ENCODE results near the gene SERGEF.

GRCh38 chr11:17751558-17751957, 261.3 kb downstream of the SERGEF start:
- TF ChIP-seq, protein P1, sequence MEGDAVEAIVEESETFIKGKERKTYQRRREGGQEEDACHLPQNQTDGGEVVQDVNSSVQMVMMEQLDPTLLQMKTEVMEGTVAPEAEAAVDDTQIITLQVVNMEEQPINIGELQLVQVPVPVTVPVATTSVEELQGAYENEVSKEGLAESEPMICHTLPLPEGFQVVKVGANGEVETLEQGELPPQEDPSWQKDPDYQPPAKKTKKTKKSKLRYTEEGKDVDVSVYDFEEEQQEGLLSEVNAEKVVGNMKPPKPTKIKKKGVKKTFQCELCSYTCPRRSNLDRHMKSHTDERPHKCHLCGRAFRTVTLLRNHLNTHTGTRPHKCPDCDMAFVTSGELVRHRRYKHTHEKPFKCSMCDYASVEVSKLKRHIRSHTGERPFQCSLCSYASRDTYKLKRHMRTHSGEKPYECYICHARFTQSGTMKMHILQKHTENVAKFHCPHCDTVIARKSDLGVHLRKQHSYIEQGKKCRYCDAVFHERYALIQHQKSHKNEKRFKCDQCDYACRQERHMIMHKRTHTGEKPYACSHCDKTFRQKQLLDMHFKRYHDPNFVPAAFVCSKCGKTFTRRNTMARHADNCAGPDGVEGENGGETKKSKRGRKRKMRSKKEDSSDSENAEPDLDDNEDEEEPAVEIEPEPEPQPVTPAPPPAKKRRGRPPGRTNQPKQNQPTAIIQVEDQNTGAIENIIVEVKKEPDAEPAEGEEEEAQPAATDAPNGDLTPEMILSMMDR (conservative IDR thresholded peaks at IDR 0.05) = no peak
- TF ChIP-seq ZFX (IDR thresholded peaks at IDR 0.05) = no peak
